HEK293T (cell line): ENCODE data around the gene CASKIN1.

ENCODE experiments used
- CTCF ChIA-PET: fragments of 350-600 bp; formaldehyde crosslinking; extraction: SDS; loops from one replicate; lab custom pipeline; 2021; ENCODE audit warnings: antibody characterized with exemption, inconsistent platforms; lab: Yijun Ruan, JAX
- POLR2A ChIA-PET: fragments of 350-600 bp; formaldehyde crosslinking; extraction: SDS; loops from one replicate; lab custom pipeline; 2020; ENCODE audit warnings: antibody characterized with exemption, inconsistent platforms; lab: Yijun Ruan, JAX
- DNase-seq: peaks from one replicate; pipeline ENCODE4 v3.0.0; 2012; ENCODE audit warnings: mixed read lengths; ENCODE audit errors: extremely low spot score
- ARNT ChIP-seq: fragments of 450-650 bp; IDR thresholded peaks from 2 replicates; pipeline ENCODE4 v1.6.1; 2017; ENCODE audit warnings: mild to moderate bottlenecking
- BHLHE40 ChIP-seq: fragments of 450-650 bp; IDR thresholded peaks from 2 replicates; pipeline ENCODE4 v1.6.1; 2016; ENCODE audit warnings: mild to moderate bottlenecking, moderate library complexity, borderline replicate concordance
- CTBP1 ChIP-seq: fragments of 450-650 bp; IDR thresholded peaks from 2 replicates; pipeline ENCODE4 v1.6.1; 2016; ENCODE audit warnings: borderline replicate concordance
- ELF4 ChIP-seq: fragments of 450-650 bp; IDR thresholded peaks from 2 replicates; pipeline ENCODE4 v1.6.1; 2017; ENCODE audit warnings: antibody characterized with exemption
- FOXA1 ChIP-seq: fragments of 450-650 bp; IDR thresholded peaks from 2 replicates; pipeline ENCODE4 v1.6.1; 2016; ENCODE audit warnings: mild to moderate bottlenecking
- FOXK2 ChIP-seq: fragments of 450-650 bp; IDR thresholded peaks from 2 replicates; pipeline ENCODE4 v1.6.1; 2016; ENCODE audit warnings: mild to moderate bottlenecking
- FOXM1 ChIP-seq: fragments of 450-650 bp; IDR thresholded peaks from 2 replicates; pipeline ENCODE4 v1.6.1; 2017; ENCODE audit warnings: mild to moderate bottlenecking, borderline replicate concordance
- HDGF ChIP-seq: fragments of 450-650 bp; IDR thresholded peaks from 2 replicates; pipeline ENCODE4 v1.6.1; 2017; ENCODE audit warnings: antibody characterized with exemption, borderline replicate concordance
- L3MBTL2 ChIP-seq: fragments of 450-650 bp; conservative IDR thresholded peaks from 2 replicates; pipeline ENCODE4 v1.6.1; 2016; ENCODE audit warnings: mild to moderate bottlenecking
- LEF1 ChIP-seq: fragments of 450-650 bp; IDR thresholded peaks from 2 replicates; pipeline ENCODE4 v1.6.1; 2017; ENCODE audit warnings: mild to moderate bottlenecking, borderline replicate concordance
- NFRKB ChIP-seq: fragments of 450-650 bp; IDR thresholded peaks from 2 replicates; pipeline ENCODE4 v1.6.1; 2016; ENCODE audit warnings: mild to moderate bottlenecking, moderate library complexity
- SP1 ChIP-seq: fragments of 450-650 bp; IDR thresholded peaks from 2 replicates; pipeline ENCODE4 v1.6.1; 2017
- SUZ12 ChIP-seq: fragments of 450-650 bp; IDR thresholded peaks from 2 replicates; pipeline ENCODE4 v1.6.1; 2016; ENCODE audit warnings: mild to moderate bottlenecking
- TARDBP ChIP-seq: fragments of 450-650 bp; IDR thresholded peaks from 2 replicates; pipeline ENCODE4 v1.6.1; 2016
- ZNF384 ChIP-seq: fragments of 450-650 bp; IDR thresholded peaks from 2 replicates; pipeline ENCODE4 v1.6.1; 2016
- TF ChIP-seq, protein P1 (sequence below): fragments of 450-650 bp; IDR thresholded peaks from 2 replicates; pipeline ENCODE4 v1.6.1; 2016

Gene CASKIN1

DNA sequence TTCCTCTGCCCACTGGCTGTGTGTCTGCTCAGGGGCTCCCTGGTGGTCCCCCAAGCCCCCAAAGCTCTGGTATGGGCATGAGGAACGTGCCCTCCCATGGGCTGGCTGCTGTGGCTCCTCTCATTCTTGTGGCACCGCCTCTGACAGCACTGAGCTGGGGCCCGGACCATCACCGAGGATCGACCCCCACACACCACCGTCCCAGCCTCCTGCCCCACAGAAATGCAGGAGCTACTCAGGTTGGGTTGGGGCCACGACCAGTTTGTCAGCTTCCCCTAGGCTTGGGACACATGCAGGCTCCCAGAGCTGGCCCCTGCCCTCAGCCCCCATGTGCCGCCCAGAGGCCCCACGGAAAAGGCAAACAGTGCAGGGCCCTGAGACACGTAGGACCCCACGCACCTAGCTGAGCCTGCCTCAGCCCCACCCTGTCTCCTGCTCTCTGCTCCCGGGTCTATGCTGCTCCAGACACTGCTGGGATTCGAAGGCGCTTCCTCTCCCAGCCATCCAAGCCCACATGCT, 3.3 kb upstream of the CASKIN1 start:
- TF ChIP-seq, protein P1, sequence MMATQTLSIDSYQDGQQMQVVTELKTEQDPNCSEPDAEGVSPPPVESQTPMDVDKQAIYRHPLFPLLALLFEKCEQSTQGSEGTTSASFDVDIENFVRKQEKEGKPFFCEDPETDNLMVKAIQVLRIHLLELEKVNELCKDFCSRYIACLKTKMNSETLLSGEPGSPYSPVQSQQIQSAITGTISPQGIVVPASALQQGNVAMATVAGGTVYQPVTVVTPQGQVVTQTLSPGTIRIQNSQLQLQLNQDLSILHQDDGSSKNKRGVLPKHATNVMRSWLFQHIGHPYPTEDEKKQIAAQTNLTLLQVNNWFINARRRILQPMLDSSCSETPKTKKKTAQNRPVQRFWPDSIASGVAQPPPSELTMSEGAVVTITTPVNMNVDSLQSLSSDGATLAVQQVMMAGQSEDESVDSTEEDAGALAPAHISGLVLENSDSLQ: no peak
- no peak for TF ChIP-seq LEF1
- TF ChIP-seq SUZ12: no peak
- TF ChIP-seq HDGF: no peak
- no peak for TF ChIP-seq L3MBTL2
- no peak for TF ChIP-seq CTBP1
- no peak for TF ChIP-seq ZNF384
- no peak for TF ChIP-seq SP1
- TF ChIP-seq BHLHE40: no peak
- TF ChIP-seq FOXM1: no peak
- TF ChIP-seq FOXK2: no peak
- TF ChIP-seq ELF4: no peak
- POLR2A ChIA-PET: interaction anchor here (0.6 to 2.0 kb wide), 3 partner anchors 15 to 87 kb away, joined by 3 to 4 read pairs (median 4); partner anchors contain the start of gene PGP
- CTCF ChIA-PET: no interaction called here
- DNase-seq: no peak

DNA sequence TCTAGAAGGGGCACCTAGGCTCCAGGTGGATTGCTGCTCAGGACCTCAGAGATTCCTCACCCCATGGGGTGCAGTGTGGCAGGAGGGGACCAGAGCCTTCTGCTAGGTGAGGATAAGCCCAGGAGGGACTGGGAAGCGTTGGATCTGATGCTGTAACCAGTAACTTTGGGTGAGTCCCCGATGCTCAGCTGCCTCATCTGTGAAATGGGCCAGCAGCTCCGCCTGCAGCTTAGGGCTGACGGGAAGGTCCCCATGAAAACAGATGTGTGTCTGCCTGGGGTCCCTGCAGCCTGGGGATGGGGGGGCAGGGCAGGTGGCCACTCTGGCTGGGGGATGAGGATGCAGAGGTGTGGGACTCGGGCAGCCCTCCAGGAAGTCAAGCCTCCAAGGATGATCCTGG, 2.7 kb upstream of the CASKIN1 start:
- no peak for DNase-seq
- no peak for TF ChIP-seq FOXA1
- TF ChIP-seq FOXM1: no peak
- no peak for TF ChIP-seq SUZ12
- TF ChIP-seq ARNT: no peak
- no peak for TF ChIP-seq FOXK2
- TF ChIP-seq, protein P1: no peak
- TF ChIP-seq CTBP1: no peak
- no peak for TF ChIP-seq TARDBP
- TF ChIP-seq LEF1: no peak
- TF ChIP-seq ELF4: no peak
- ChIA-PET POLR2A (interaction anchor here (0.6 to 2.0 kb wide), 3 partner anchors 15 to 88 kb away, joined by 3 to 4 read pairs (median 4); partner anchors contain the start of gene PGP), CTCF (no interaction called here)

DNA sequence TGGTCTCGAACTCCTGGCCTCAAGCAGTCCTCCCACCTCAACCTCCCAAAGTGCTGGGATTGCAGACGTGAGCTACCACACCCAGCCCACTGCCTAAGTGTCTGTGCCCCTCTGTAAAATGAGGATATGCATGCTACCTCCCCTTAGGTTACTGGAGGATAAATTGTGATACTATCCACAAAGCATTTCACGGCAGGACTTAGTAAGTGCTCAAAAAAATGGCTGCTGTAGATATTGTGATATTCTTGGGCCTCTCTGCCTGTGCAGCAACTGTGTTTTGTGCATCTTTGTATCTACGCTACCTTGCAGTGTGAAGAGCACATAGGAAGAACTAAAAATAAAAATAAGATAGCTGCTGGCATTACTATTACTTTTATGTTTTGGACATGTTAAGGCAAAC, 1.9 kb upstream of the CASKIN1 start:
- DNase-seq: no peak
- POLR2A ChIA-PET: interaction anchor here (1.2 to 1.8 kb wide), 2 partner anchors 11 to 17 kb away, joined by 3 to 4 read pairs; no protein-coding TSS in a partner anchor
- TF ChIP-seq HDGF: no peak
- TF ChIP-seq, protein P1: no peak
- TF ChIP-seq TARDBP: no peak
- TF ChIP-seq FOXA1: no peak
- TF ChIP-seq SP1: no peak
- TF ChIP-seq ARNT: no peak
- TF ChIP-seq L3MBTL2: no peak
- TF ChIP-seq FOXK2: no peak
- no peak for TF ChIP-seq ELF4
- TF ChIP-seq SUZ12: no peak
- no peak for TF ChIP-seq LEF1
- no peak for TF ChIP-seq FOXM1
- CTCF ChIA-PET: no interaction called here

DNA sequence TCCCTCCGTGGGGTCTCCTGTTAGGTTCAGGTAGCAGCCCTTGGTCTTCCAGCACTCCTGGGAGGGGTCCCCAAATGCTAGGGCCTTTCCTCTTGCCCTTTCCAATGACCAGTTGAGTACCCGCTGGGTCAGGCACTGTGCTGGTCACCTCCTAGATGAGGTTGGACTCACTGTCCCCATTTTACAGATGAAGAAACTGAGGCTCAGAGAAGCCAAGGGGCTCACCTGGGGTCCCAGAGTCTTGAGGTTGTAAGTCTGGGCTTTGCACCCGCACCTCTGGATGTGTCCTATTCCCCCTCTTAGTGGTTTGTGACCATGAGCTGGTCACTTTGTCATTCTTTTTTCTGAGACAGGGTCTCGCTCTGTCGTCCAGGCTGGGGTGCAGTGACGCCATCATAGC, 1.4 kb upstream of the CASKIN1 start:
- TF ChIP-seq BHLHE40 (no peak), LEF1 (no peak), FOXA1 (no peak)
- TF ChIP-seq, protein P1: no peak
- ChIA-PET CTCF (no interaction called here), POLR2A (interaction anchor here (1.2 to 3.3 kb wide), 2 partner anchors 12 to 53 kb away, joined by 3 to 27 read pairs; partner anchors contain the start of gene ECI1)
- no peak for DNase-seq

DNA sequence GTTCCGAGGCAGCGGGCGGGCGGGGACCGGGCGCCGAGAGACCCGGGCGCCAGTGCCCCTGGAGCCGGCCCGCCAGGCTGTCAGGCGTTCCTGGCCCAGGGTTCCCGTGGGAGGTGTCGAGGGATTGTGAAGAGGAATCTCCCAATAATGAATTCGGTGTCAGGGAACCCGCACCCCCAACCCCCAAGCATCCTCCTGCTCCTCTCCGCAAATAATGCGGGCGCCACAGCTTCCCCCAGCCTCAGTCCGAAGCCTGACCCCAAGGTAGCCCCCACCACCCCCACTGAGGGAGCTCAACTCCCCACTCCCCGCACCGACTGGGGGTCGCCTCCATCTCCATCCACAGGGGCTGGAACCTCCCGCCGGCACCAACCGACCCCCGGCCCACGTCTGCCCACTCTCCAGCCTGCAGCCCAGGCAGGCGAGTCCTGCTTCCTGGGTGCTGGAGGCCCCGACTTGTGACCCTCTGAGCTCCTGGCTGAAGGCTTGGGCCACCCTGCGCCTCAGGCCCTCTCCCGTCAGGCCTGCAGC, 641 bp upstream of the CASKIN1 start:
- ChIA-PET CTCF (no interaction called here), POLR2A (interaction anchor here (0.6 to 3.3 kb wide), 2 partner anchors 8 to 54 kb away, joined by 4 to 27 read pairs; partner anchors contain the start of genes ECI1 and MLST8)
- no peak for TF ChIP-seq LEF1
- no peak for TF ChIP-seq ZNF384
- no peak for TF ChIP-seq L3MBTL2
- no peak for TF ChIP-seq TARDBP
- no peak for TF ChIP-seq CTBP1
- TF ChIP-seq FOXA1: no peak
- TF ChIP-seq ELF4: no peak
- no peak for TF ChIP-seq BHLHE40
- no peak for TF ChIP-seq ARNT
- no peak for TF ChIP-seq SUZ12
- TF ChIP-seq FOXK2: no peak
- no peak for TF ChIP-seq SP1
- TF ChIP-seq FOXM1: no peak
- no peak for TF ChIP-seq HDGF
- no peak for TF ChIP-seq NFRKB
- TF ChIP-seq, protein P1: no peak
- no peak for DNase-seq
